CD1c-positive myeloid dendritic cell (primary cell): ENCODE results near the gene R3HDM4.

Experiments
- DNase-seq: peaks from one replicate; pipeline ENCODE4 v3.0.0-alpha.2; 2016; ENCODE audit errors: extremely low spot score

Gene R3HDM4

GRCh38 chr19:931860-932647, 19.0 kb upstream of the R3HDM4 start:
- DNase-seq, result no peak

GRCh38 chr19:929891-930258, 16.9 kb upstream of the R3HDM4 start:
- no peak for DNase-seq

DNA sequence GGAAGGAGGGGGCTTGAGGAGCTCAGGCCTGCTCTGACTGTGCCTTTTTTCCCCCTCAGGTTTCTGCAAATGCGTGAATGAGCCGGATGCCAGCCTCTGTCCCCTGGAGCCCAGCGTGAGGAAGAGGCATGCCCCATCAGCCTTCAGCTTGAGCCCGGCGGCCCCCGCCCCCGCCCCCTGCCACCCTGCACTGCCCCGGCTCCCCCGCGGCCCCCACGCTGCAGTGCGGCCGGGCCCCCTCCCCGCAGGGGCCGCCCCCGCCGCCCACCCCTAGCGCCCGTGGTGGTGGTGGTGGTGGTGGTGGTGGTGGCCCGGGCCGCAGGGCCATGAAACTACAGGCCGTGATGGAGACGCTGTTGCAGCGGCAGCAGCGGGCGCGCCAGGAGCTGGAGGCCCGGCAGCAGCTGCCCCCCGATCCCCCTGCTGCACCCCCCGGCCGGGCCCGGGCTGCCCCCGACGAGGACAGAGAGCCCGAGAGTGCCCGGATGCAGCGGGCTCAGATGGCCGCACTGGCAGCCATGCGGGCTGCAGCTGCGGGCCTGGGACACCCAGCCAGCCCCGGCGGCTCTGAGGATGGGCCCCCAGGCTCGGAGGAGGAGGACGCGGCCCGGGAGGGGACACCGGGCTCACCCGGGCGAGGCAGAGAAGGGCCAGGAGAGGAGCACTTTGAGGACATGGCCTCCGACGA, 16.3 kb upstream of the R3HDM4 start:
- no peak for DNase-seq

DNA sequence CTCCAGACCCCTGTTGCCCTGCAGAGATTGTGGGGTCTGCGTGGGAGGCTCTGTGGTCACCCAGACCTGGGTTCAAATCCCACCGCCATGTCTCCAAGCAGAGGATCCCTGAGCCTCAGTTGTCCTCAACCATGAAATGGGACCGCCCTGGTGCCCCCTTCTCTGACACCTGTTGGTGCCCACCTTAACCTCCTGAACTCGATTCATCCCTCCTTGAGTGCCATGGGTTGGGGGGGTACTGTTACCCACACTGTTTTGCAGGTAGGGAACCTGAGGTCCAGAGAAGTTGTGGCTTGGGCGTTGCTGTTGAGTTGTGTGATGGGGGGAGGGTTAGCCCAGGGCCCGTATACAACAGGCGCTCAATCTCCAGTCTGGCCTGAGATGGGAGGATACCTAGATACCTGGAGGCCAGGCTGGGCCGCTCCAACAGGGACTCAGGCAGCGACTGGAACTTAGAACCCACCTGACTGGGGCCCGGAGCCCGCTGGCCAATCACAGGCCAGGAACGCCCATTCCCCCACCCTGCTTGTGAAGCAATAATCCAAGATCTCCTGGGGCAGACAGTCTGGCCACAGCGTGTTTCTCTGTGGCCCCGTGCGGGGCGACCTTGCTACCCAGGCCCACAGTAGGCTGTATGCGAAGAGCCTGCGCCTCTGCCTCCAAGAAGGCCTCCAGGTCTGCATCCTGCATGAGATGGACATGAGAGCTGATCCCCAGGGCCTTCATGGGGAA, 15.6 kb upstream of the R3HDM4 start:
- no peak for DNase-seq

DNA sequence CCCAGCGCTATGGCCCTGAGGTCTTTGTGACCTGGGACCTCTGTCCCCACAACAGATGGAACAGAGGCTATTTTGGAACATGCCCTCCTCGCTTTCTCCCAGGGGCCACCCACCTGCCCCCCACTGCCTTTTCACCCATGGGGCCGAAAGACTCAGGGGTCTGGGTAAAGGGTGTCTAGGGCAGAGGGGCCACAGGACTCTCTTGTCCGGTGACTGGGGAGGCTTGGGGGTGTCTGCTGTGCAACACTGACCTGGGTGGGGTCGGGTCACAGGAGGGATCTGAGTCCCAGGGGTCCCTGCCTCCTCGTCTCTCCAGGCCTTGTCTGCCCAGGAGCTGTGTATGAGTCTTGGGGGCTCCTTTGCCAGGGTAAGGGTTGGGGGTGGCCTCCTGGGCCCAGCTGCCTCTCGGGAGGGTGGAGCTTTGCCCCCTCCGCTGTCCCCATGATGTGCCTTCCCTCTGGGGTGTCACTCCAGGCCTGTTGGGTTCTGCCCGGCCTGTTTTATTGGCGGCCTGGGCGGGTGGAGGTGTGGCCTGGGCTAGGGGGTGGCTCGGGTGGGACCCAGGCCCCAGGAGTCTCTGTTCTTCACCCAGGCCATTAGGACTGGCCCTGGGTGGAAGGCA, 14.9 kb upstream of the R3HDM4 start:
- no peak for DNase-seq

- no peak for DNase-seq
Observed at GRCh38 chr19:927351-927779, 14.3 kb upstream of the R3HDM4 start.

DNA sequence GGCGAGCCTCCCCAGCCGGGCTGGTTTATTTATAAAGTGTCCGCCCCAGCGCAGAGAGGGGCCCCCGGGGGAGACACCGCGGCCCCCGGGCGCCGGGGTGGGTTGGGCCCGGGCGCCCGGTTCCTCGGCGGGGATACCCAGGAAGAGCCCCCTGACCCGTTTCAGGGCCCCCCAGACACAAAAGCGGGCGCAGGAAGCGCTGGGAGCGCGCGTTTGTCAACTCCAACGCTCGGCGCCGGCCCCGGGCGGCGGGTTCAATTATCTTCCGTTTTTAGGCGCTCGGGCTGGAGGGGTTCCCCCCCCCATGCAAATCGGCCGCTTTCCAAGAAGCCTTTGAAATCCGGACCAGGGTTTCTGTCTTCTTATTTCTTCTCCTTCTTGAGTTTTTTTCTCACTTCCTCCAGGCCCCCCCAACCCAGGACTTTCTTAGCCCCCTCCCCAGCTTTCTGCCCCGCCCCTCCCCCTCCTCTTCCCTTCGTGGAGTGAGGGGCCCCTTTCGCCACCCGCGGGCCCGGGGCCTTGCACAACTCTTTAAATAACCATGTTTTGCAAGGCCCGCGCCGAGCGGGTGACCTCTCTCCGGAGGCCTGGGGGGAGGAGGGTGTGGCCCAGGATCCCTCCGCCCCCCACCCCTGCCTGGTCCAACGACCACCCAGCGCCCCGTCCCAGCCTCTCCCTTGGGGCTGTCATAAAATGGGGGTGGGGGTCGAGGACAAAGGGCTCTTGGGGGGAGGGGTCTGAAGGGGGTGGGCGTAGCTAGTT, 13.8 kb upstream of the R3HDM4 start:
- peak; percentile 88 for DNase-seq

DNA sequence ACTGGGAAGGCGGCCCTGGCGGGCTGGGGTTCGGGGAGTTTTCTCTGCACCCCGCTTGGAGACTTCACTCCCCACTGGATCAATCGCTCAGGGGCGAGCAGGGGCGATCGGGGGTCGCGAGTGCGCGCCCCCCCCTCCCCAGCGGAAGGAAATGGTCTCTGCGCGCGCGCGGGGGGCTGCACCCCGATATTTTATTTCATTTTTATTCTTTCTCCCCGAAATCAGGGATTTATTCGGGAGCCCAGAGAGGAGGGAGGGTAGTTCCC, 13.2 kb upstream of the R3HDM4 start:
- DNase-seq, result no peak

DNA sequence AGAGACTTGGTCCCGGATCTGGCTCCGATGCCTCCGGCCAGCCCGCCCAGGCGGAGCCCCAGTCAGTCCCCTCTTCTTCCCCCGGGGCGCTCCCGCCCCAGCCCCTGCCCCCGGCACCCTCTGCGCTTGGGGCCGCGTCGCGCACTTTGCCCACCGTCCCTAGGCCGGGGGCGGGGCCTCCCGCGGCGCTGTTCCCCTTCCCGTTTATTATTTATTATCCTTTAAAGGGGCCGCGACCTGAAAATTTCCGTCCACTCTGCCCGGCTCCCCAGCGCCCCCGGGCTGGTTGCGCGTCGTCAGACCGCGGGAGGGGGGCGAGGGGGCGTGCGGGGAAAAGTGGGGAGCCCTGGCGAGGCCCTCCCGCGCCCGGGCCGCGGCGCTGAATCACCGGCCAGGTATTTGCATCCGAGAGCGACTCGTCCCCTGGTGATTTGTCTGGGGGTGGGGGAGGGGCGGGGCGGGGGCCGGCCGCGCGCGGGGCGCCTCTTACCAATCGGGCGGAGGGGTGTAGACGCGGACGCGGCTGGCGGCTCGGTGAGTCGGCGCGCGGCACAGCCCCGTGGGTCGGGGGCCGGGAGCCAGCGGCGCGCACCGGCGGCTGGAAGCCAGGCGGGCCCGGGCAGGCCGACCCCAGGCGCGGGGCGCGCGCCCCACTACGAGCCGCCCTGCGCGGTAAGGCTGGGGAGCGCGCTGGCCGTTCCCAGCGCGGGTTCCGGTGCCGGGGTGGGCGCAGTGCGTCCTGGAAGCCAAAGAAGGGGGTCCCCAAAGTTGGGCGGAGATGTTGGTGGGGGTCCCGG, 12.7 kb upstream of the R3HDM4 start, which contains the start of gene ARID3A:
Gene ARID3A, plus strand, starts transcription at position 510 of the 797 bp plus-strand sequence. CDS start 3,494 bp downstream, outside the sequence.
- peak; percentile 87 for DNase-seq

- no peak for DNase-seq
Observed at GRCh38 chr19:925087-925525, 12.1 kb upstream of the R3HDM4 start.

- DNase-seq, result no peak
Observed at GRCh38 chr19:924553-925086, 11.6 kb upstream of the R3HDM4 start.

- peak; percentile 65 for DNase-seq
Observed at GRCh38 chr19:920051-920864, 7.2 kb upstream of the R3HDM4 start.

GRCh38 chr19:919199-920050, 6.4 kb upstream of the R3HDM4 start:
- DNase-seq, result peak; percentile 29

DNA sequence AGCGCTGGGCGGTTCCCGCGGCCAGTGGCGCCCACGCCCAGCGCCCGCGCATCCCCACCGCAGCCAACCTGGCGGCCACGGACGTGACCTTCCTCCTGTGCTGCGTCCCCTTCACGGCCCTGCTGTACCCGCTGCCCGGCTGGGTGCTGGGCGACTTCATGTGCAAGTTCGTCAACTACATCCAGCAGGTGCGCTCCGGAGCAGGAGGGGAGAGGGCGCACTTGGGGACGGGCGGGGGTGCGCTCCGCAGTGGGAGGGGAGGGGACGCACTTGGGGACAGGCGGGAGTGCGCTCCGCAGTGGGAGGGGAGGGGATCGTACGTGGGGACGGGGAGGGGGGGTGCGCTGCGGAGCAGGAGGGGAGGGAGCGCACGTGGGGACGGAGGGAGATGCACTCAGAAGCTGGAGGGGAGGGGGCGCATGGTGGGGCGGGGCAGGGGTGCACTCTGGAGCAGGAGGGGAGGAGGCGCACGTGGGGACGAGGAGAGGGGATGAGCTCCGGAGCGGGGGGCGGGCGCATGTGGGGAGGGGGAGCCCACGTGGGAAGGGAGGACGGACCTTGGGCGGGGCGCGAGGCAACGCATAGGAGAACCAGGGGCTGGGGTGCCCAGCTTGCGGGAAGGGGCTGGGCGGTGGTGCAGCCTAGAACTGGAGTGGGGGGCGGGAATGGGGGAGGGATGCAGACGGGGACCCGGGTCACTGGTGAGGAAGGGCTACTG, 5.6 kb upstream of the R3HDM4 start:
- DNase-seq, result no peak

DNA sequence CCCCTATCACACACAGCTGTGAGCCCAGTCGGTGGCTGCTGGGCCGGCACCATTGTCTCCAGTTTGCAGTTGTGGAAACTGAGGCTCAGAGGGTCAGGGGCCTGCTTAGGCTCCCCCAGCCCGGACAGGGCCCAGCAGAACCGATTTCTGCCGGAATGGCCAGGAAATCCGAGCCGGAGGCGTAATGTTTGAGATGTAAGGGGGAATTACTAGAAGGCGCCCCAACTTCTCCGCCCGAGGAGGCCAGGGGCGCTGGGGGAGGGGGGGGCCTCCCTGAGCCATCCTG, 5.1 kb upstream of the R3HDM4 start:
- DNase-seq, result no peak

DNA sequence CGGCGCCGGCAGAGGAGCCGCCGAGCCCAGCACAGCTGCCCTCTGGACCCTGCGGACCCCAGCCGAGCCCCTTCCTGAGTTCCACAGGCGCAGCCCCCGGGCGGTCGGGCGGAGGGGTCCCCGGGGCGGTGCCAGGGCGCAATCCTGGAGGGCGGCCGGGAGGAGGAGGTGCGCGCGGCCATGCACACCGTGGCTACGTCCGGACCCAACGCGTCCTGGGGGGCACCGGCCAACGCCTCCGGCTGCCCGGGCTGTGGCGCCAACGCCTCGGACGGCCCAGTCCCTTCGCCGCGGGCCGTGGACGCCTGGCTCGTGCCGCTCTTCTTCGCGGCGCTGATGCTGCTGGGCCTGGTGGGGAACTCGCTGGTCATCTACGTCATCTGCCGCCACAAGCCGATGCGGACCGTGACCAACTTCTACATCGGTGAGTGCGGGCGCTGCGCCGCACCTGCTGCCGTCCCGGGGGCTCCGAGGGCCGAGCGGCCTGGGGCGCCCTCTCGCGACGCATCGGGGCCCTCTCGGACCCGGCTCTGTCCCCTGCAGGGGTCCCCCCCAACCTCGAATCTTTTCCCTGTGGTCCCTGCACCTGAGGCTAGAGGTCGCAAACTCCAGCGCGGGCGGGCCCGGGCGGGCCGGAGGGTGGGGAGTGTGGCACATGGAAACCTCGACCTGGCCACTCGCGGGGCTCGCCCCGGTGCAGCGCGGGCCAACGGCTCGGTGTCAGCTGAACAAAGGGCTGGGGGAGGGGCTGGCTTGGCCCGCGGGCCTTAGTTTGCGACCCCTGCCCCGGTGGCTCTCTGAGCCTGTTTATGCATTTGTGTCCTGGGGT, 4.5 kb upstream of the R3HDM4 start, which contains the start of gene KISS1R:
Gene KISS1R, plus strand, starts transcription at position 11 of the 829 bp plus-strand sequence. Its CDS starts 170 bp downstream, at position 181.
- peak; percentile 52 for DNase-seq
